GM08714 (cell line): ENCODE results near the gene BTN1A1.

ENCODE experiments used
- H3K4me3 ChIP-seq: fragments of 200-500 bp; sonication (Bioruptor generic); 2 replicates; pipeline ENCODE4 v1.5.1; 2014; ENCODE audit warnings: mild to moderate bottlenecking, low read length, inconsistent platforms
- ZNF274 ChIP-seq: IDR thresholded peaks from 2 replicates; pipeline ENCODE4 v1.6.1; 2012; ENCODE audit warnings: mild to moderate bottlenecking, low read depth, low read length

BTN1A1 gene

DNA sequence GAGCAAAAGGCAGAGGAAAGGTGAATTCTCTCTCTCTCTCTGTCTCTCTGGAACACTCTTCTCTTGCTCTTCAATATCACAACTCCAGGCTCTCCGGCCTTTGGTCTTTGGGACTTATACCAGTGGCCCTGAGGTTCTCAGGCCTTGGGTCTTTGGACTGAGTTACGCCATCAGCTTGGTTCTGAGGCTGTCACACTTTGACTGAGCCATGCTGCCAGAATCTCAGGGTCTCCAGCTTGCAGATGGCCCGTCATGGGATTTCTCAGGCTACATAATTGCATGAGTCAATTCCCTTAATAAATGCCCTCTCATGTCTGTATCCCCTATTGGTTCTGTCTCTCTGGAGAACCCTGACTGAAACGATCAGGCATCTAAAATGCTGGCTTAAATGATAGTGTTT lies 29.5 kb upstream of the BTN1A1 start:
- no peak overlapping the region for H3K4me3 ChIP-seq
- no peak for TF ChIP-seq ZNF274

DNA sequence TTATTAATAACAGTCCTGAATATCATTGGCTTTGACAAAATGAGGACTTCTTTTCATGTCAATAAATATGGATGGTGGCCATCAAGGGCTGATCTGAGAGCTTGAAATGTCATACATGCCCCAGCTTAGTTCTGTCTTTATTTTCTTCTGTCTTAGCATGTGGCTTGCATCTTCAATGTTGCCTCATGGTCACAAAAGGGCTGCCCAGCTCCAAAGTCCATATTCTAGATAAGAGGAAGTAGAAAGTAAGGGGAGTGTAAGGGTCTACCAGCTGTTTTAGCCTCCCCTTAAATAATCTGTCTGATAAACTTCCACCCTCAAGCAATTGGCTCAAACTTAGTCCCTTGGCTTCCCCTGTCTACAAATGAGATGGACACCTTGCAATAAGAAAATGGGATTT lies 28.1 kb upstream of the BTN1A1 start:
- H3K4me3 ChIP-seq: no peak overlapping the region
- no peak for TF ChIP-seq ZNF274

- TF ChIP-seq ZNF274: no peak
- H3K4me3 ChIP-seq: no peak overlapping the region
These were observed 27.4 kb upstream of the BTN1A1 start for GRCh38 chr6:26472549-26473290.

- no peak overlapping the region; the same call in 1 of the 2 replicates for H3K4me3 ChIP-seq
- TF ChIP-seq ZNF274: no peak
These were observed 26.7 kb upstream of the BTN1A1 start for GRCh38 chr6:26473429-26473757.

DNA sequence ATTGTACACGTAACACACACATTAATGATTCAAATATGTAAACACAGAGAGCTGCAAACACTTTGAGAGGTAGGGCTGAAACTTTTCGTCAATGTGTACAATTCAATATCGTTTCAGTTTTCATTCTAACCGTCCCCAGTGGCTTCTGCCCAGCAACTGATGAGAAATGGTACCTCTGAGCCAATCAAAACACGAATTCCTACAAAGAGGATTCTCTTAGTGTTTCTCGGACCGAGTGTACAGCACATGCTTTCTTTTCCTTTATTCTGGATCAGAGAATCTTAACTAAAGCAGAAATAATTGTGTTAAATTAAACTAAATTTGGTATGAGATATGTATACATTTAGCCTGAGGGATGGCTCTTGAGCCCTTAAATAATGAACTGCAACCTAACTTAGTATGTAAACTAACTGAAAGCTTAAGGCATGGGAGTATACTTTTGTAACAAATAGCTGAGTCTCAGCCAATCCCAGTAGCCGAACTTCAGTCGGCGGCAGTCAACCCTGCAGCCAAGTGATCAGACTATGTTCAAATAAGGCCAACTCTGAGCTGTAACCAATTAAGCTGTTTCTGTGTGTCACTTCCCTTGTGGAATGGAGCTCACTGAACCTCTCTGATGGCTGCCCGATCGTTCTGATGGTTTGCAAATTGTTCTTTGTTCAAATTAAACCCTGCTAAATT lies 26.2 kb upstream of the BTN1A1 start:
- no peak for TF ChIP-seq ZNF274
- peak overlapping the region; percentile 100 for H3K4me3 ChIP-seq

- H3K4me3 ChIP-seq: peak overlapping the region; percentile 100
- no peak for TF ChIP-seq ZNF274
These were observed 25.6 kb upstream of the BTN1A1 start for GRCh38 chr6:26474439-26474881.

DNA sequence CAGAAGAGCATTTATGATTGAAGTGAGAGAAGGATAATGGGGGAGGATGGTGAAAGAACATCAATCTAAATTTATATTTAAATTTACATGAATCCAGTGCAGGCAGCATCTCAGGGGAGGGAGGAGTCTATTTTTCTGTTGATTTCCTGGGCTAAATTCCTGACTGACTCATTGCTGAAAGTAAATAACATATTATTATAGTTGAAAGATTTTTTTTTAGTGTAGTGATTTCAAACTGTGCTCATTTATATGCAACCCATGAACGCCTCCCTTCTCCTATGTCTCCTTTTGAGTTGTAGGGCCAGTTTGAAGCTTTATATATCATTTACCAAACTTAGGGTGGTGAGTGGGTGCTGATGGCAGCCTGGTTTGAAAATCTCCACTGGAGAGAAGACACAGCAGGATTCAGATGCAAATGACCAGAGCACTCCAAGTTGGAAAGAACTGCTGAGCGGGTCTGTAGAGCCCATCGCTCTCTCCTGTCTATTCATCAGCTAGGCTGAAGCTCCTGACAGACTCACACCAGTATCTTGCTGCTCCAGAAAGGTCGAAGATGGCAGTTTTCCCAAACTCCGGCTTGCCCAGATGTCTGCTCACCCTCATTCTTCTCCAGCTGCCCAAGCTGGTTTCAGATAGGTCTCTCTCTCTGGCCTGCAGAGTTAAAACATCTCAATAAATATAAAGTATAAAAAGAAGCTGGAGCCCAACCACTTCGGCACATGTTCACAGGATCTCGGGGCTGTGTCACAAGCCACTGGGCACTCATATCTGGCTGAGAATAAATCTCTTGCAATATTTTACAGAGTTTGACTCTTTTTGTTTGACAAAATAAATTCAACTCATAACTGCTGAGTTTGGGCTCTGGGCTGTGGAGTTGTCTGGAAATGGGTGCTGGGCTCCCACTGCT lies 24.0 kb upstream of the BTN1A1 start:
- H3K4me3 ChIP-seq: no peak overlapping the region
- TF ChIP-seq ZNF274: no peak

- no peak overlapping the region for H3K4me3 ChIP-seq
- TF ChIP-seq ZNF274: no peak
These were observed 23.2 kb upstream of the BTN1A1 start for GRCh38 chr6:26476896-26477295.

- H3K4me3 ChIP-seq: no peak overlapping the region
- TF ChIP-seq ZNF274: no peak
These were observed 22.7 kb upstream of the BTN1A1 start for GRCh38 chr6:26477426-26477825.

- no peak for TF ChIP-seq ZNF274
- H3K4me3 ChIP-seq: no peak overlapping the region
These were observed 21.8 kb upstream of the BTN1A1 start for GRCh38 chr6:26478100-26478984.

- no peak overlapping the region for H3K4me3 ChIP-seq
- TF ChIP-seq ZNF274: no peak
These were observed 21.2 kb upstream of the BTN1A1 start for GRCh38 chr6:26478985-26479278.

GRCh38 chr6:26482338-26482737 lies 17.8 kb upstream of the BTN1A1 start:
- no peak for TF ChIP-seq ZNF274

DNA sequence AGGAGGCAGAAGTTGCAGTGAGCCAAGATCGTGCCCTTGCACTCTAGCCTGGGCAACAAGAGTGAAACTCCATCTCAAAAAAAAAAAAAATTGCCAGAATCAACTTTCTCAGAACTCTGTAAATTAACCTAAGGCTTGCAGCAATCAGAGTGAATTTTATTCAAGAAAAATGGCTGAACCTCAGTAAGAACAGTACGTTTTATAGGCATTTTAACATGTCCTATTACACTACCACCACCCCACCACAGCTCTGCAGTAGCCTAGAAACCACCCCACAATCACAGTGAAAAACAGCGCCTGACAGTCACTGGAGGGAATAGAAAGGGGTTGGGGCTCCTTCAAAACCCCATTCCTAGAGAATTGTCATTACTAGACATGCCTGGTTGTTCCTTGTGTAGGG lies 16.4 kb upstream of the BTN1A1 start:
- no peak for TF ChIP-seq ZNF274

More at GRCh38 chr6:26482338-26482737, 17.8 kb upstream of the BTN1A1 start:
- no peak overlapping the region for H3K4me3 ChIP-seq

GRCh38 chr6:26484161-26484560 lies 15.9 kb upstream of the BTN1A1 start:
- no peak overlapping the region for H3K4me3 ChIP-seq

More for the DNA sequence above, 16.4 kb upstream of the BTN1A1 start:
- H3K4me3 ChIP-seq: no peak overlapping the region

More at GRCh38 chr6:26484161-26484560, 15.9 kb upstream of the BTN1A1 start:
- no peak for TF ChIP-seq ZNF274
